A549 (cell line): ENCODE data around the gene CLDN14. TPM values are rescaled to one million over a fixed set of nuclear protein-coding genes. Genes with fewer than 3 reads are reported as not detected.

Experiments used
- ATAC-seq, 2 experiments: fragments of 200-7000 bp in 1 of 2; fragments of >200 bp in 1 of 2; cut with Nextera tagmentation in 1 of 2; cut with Tn5 transposase in 1 of 2; 3 replicates each; pipeline versions ENCODE4 v1.8.0 to v1.9.1; 2018 to 2020; ENCODE audit warnings: mild to moderate bottlenecking in 1 of 2, moderate library complexity in 1 of 2
- CTCF ChIA-PET: fragments of 300-600 bp; sonication (Branson Sonifier 250); formaldehyde crosslinking; extraction: SDS; loops from one replicate; lab custom pipeline; 2021; ENCODE audit warnings: antibody characterized with exemption, inconsistent platforms; lab: Yijun Ruan, JAX
- POLR2A ChIA-PET: fragments of 350-600 bp; formaldehyde crosslinking; extraction: SDS; loops from one replicate; lab custom pipeline; 2021; ENCODE audit warnings: antibody characterized with exemption, inconsistent platforms; lab: Yijun Ruan, JAX
- DNase-seq, 2 experiments: peaks; one replicate each; pipeline versions ENCODE4 v3.0.0 to v3.0.0-alpha.2; 2011 to 2016; ENCODE audit warnings: low read depth in 1 of 2, low spot score in 1 of 2
- FAIRE-seq: peaks from 2 replicates; lab custom pipeline; 2011; peaks lifted over from hg19 to GRCh38; lab: Jason Lieb, UNC
- H3K27ac ChIP-seq, 2 experiments: fragments of >200 bp; sonication (Bioruptor Twin); formaldehyde crosslinking; 3 replicates each; pipeline ENCODE4 v1.5.1; 2016 to 2017
- H3K4me1 ChIP-seq: fragments of >200 bp; sonication (Bioruptor Twin); formaldehyde crosslinking; 3 replicates; pipeline ENCODE4 v1.6.1; 2016
- H3K4me2 ChIP-seq: fragments of >200 bp; sonication (Bioruptor Twin); formaldehyde crosslinking; 3 replicates; pipeline ENCODE4 v1.6.1; 2016
- H3K4me3 ChIP-seq: fragments of >200 bp; sonication (Bioruptor Twin); formaldehyde crosslinking; 3 replicates; pipeline ENCODE4 v1.5.1; 2016
- H3K9me3 ChIP-seq: fragments of >200 bp; sonication (Bioruptor Twin); formaldehyde crosslinking; 3 replicates; pipeline ENCODE4 v1.6.1; 2016
- CBX8 ChIP-seq: fragments of 200-600 bp; sonication (generic); IDR thresholded peaks from 2 replicates; pipeline ENCODE4 v1.6.1; 2016
- CEBPB ChIP-seq, 2 experiments: fragments of >200 bp in 1 of 2; sonication (Bioruptor Twin) in 1 of 2; formaldehyde crosslinking in 1 of 2; IDR thresholded peaks; 2 replicates each; pipeline ENCODE4 v1.6.1; 2012 to 2016
- CTCF ChIP-seq: fragments of >200 bp; sonication (Bioruptor Twin); formaldehyde crosslinking; IDR thresholded peaks from 3 replicates; pipeline ENCODE4 v1.5.1; 2016
- E2F6 ChIP-seq: IDR thresholded peaks from 2 replicates; pipeline ENCODE4 v1.6.1; 2012; ENCODE audit warnings: low read depth, borderline replicate concordance
- EHF ChIP-seq: fragments of 250-450 bp; sonication (Bioruptor Pico); IDR thresholded peaks from 2 replicates; pipeline ENCODE4 v1.5.0; 2020; ENCODE audit warnings: mild to moderate bottlenecking
- ELK1 ChIP-seq: fragments of 150-350 bp; IDR thresholded peaks from 2 replicates; pipeline ENCODE4 v1.6.1; 2014; ENCODE audit warnings: low read depth, mild to moderate bottlenecking, low read length
- EP300 ChIP-seq, 2 experiments: fragments of >200 bp; sonication (Bioruptor Twin); formaldehyde crosslinking; IDR thresholded peaks; 2 replicates in 1 of 2; 3 replicates in 1 of 2; pipeline ENCODE4 v1.6.1; 2016 to 2017
- FOSL2 ChIP-seq, 2 experiments: fragments of 450-650 bp in 1 of 2; fragments of >200 bp in 1 of 2; sonication (Bioruptor Twin) in 1 of 2; formaldehyde crosslinking; IDR thresholded peaks; 2 replicates each; pipeline versions ENCODE4 v1.5.0 to v1.6.1; 2016 to 2020; ENCODE audit warnings: mild to moderate bottlenecking in 1 of 2, moderate library complexity in 1 of 2
- GATA3 ChIP-seq: IDR thresholded peaks from 2 replicates; pipeline ENCODE4 v1.6.1; 2012; ENCODE audit warnings: borderline replicate concordance
- HDAC2 ChIP-seq: fragments of 200-600 bp; sonication (generic); IDR thresholded peaks from 2 replicates; pipeline ENCODE4 v1.6.1; 2016
- HMGXB4 ChIP-seq: fragments of 250-450 bp; sonication (Bioruptor Pico); IDR thresholded peaks from 2 replicates; pipeline ENCODE4 v1.5.0; 2021; ENCODE audit warnings: mild to moderate bottlenecking, moderate library complexity, borderline replicate concordance
- HOXB5 ChIP-seq: fragments of 250-450 bp; sonication (Bioruptor Pico); IDR thresholded peaks from 2 replicates; pipeline ENCODE4 v1.5.0; 2020; ENCODE audit warnings: mild to moderate bottlenecking, moderate library complexity
- JUN ChIP-seq, 2 experiments: fragments of >200 bp; sonication (Bioruptor Twin); formaldehyde crosslinking; IDR thresholded peaks; 2 replicates in 1 of 2; 3 replicates in 1 of 2; pipeline ENCODE4 v1.6.1; 2016 to 2017
- JUNB ChIP-seq: fragments of >200 bp; sonication (Bioruptor Twin); formaldehyde crosslinking; IDR thresholded peaks from 2 replicates; pipeline ENCODE4 v1.6.1; 2016
- KDM5A ChIP-seq: fragments of 200-600 bp; sonication (generic); IDR thresholded peaks from 2 replicates; pipeline ENCODE4 v1.6.1; 2016; ENCODE audit warnings: antibody characterized with exemption, mild to moderate bottlenecking
- MAFK ChIP-seq: fragments of 450-650 bp; IDR thresholded peaks from 2 replicates; pipeline ENCODE4 v1.6.1; 2014; ENCODE audit not compliant: partially characterized antibody
- MAX ChIP-seq: IDR thresholded peaks from 2 replicates; pipeline ENCODE4 v1.6.1; 2012
- NFE2L2 ChIP-seq: fragments of 150-350 bp; conservative IDR thresholded peaks from 2 replicates; pipeline ENCODE4 v1.6.1; 2014; ENCODE audit warnings: low read length
- RAD21 ChIP-seq, 2 experiments: fragments of >200 bp in 1 of 2; sonication (Bioruptor Twin) in 1 of 2; formaldehyde crosslinking in 1 of 2; IDR thresholded peaks in 1 of 2; conservative IDR thresholded peaks in 1 of 2; 2 replicates in 1 of 2; 3 replicates in 1 of 2; pipeline ENCODE4 v1.6.1; 2012 to 2018; ENCODE audit warnings: inconsistent platforms in 1 of 2
- ZC3H11A ChIP-seq: fragments of 450-650 bp; IDR thresholded peaks from 2 replicates; pipeline ENCODE4 v1.6.1; 2014; ENCODE audit warnings: antibody characterized with exemption, mild to moderate bottlenecking
- ZFP36 ChIP-seq: fragments of 450-650 bp; IDR thresholded peaks from 2 replicates; pipeline ENCODE4 v1.6.1; 2014; ENCODE audit warnings: borderline replicate concordance; ENCODE audit not compliant: partially characterized antibody
- ZNF302 ChIP-seq: fragments of 250-450 bp; sonication (Bioruptor Pico); IDR thresholded peaks from 2 replicates; pipeline ENCODE4 v1.9.0; 2021; ENCODE audit warnings: inconsistent platforms, mild to moderate bottlenecking, moderate library complexity
- WGBS: methylation state at CpG from one replicate; pipeline ENCODE4 v1.1.6; 2017; ENCODE audit errors: missing lambda C conversion rate; 5-methylcytosine and 5-hydroxymethylcytosine counted together
- polyA plus RNA-seq, 4 experiments: library from polyadenylated mRNA; depleted of rRNA in 3 of 4; stranded (reverse); fragments of >200 nt; fragmentation: RNase III in 1 of 4; extraction: RNeasy Plus Mini Kit Qiagen cat#74134 plus additional on column Dnase treatment in 1 of 4; gene quantifications; 2 replicates in 3 of 4; 3 replicates in 1 of 4; pipeline ENCODE4 v1.2.3, GENCODE V29; 2011 to 2017

The CLDN14 gene
- polyA plus RNA-seq, 2 of the 4 experiments (the other 2 are of a cell fraction) = not detected

- no peak for TF ChIP-seq MAX
Observed at GRCh38 chr21:36480618-36481017, 696 bp upstream of the CLDN14 start (continued).

GRCh38 chr21:36478941-36479340 lies 981 bp downstream of the CLDN14 start:
- 70% methylated on average over 4 of the region's 7 CpGs for WGBS
- H3K4me3 ChIP-seq = no peak overlapping the region
- FAIRE-seq (no peak), ATAC-seq (peak; percentile 65 to 69; a peak in 5 of 6 replicates)
- no peaks in the 10 kb centered on the region for H3K9me3 ChIP-seq
- ChIA-PET CTCF (interaction anchor here (0.5 to 3.3 kb wide), 7 partner anchors 19 to 439 kb away, joined by 3 to 13 read pairs (median 3); no protein-coding TSS in a partner anchor), POLR2A (interaction anchor here (1.2 to 3.3 kb wide), 3 partner anchors 46 to 405 kb away, joined by 3 to 64 read pairs (median 5); no protein-coding TSS in a partner anchor)
- peak overlapping the region; percentile 87 to 94 for H3K27ac ChIP-seq
- peak overlapping the region; percentile 69 for H3K4me2 ChIP-seq
- peak; percentile 24; the same call in 1 of the 3 replicates for TF ChIP-seq CTCF
- no peak for TF ChIP-seq ELK1
- TF ChIP-seq MAX = no peak
- no peak for TF ChIP-seq EP300 (IDR thresholded peaks at IDR 0.05)
- TF ChIP-seq EHF (CRISPR knock-in tag) = no peak
- no peak for TF ChIP-seq FOSL2 (IDR thresholded peaks at IDR 0.05)
- no peak for TF ChIP-seq FOSL2 (CRISPR knock-in tag; IDR thresholded peaks at IDR 0.05)
- no peak for TF ChIP-seq NFE2L2
- TF ChIP-seq CBX8 = no peak
- TF ChIP-seq E2F6 = no peak
- no peak for TF ChIP-seq HMGXB4 (CRISPR knock-in tag)
- TF ChIP-seq ZNF302 (CRISPR knock-in tag) = no peak
- TF ChIP-seq HOXB5 (CRISPR knock-in tag) = no peak
- TF ChIP-seq KDM5A = no peak
- TF ChIP-seq RAD21 (conservative IDR thresholded peaks at IDR 0.05 in 1 of 2, IDR thresholded peaks at IDR 0.05 in 1 of 2) = peak in 1 of 2 experiments; percentile 22; a peak in 1 of 5 replicates
- TF ChIP-seq ZFP36 = no peak
- TF ChIP-seq, all 56 proteins: peak for 2
- peak; percentile 15 to 28 for DNase-seq
- H3K4me1 ChIP-seq = peaks cover 37% of the 10 kb centered on the region

- ChIA-PET POLR2A (interaction anchor here (0.9 to 3.3 kb wide), 4 partner anchors 41 to 406 kb away, joined by 3 to 64 read pairs (median 7); no protein-coding TSS in a partner anchor), CTCF (interaction anchor here (1.0 to 3.3 kb wide), 6 partner anchors 19 to 439 kb away, joined by 3 to 13 read pairs (median 4); no protein-coding TSS in a partner anchor)
- peak; percentile 95 for ATAC-seq
- no peaks in the 10 kb centered on the region; the same call in 2 of the 3 replicates for H3K9me3 ChIP-seq
- WGBS = 6% methylated on average over 6 of the region's 6 CpGs
- TF ChIP-seq EP300 (IDR thresholded peaks at IDR 0.05) (peak; percentile 33 to 50; a peak in 2 of 5 replicates), FOSL2 (IDR thresholded peaks at IDR 0.05) (peak; percentile 69), FOSL2 (CRISPR knock-in tag; IDR thresholded peaks at IDR 0.05) (peak; percentile 91), MAFK (peak; percentile 17), ZC3H11A (no peak), CEBPB (IDR thresholded peaks at IDR 0.05) (peak in 1 of 2 experiments; percentile 36; a peak in 1 of 4 replicates), JUN (IDR thresholded peaks at IDR 0.05) (peak in 1 of 2 experiments; percentile 42; a peak in 1 of 5 replicates), GATA3 (peak; percentile 92), MAX (peak; percentile 16; the same call in 1 of the 2 replicates), HDAC2 (no peak), JUNB (peak; percentile 83)
- H3K27ac ChIP-seq = peak overlapping the region; percentile 87 to 94
- no peak overlapping the region for H3K4me3 ChIP-seq
- peak; percentile 73 to 86 for DNase-seq
- H3K4me1 ChIP-seq = peaks cover 37% of the 10 kb centered on the region
- H3K4me2 ChIP-seq = peak overlapping the region; percentile 69
- no peak for FAIRE-seq
Observed at GRCh38 chr21:36478207-36478701, 1.7 kb downstream of the CLDN14 start.
